ENCODE data around the gene LDLRAD4. TPM values are rescaled to one million over a fixed set of nuclear protein-coding genes. Genes with fewer than 3 reads are reported as not detected.
A peak's percentile ranks its signal among the peaks of the same experiment; 100 is the strongest.

LDLRAD4 gene
- total RNA-seq, 1 donor from 2014 or later, result 34.1 TPM

DNA sequence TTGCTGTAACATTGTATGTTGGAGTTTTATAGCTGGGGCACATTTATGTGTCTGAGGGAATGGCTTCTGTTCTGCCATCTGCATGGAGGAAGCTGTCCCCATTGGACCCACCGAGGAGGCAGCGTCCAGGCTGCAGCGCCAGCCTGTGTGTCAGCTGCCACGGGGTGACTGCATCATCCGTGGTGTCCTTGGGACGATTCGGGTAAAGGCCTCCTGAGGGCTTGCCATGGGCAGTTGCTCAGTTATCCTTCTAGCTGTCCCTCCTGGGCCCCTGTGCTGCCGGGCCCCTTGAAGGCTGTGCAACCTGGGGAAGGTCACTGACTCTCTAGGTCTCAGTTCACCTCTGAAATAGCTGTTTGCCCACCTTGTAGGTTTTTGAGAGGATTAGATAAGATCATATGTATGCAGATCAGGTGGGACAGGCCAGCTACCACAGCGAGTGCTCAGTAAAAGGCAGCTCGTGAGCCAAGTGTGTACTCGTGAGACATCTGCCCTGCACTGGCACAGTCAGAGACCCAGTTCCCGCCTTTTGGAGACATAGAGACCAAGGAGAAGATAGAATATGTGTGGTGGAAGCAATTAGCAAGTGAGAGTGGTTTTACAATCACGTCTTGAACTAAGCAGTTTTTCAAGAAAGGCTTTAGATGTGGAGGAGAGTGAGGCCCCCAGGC is 10.6 kb downstream of the LDLRAD4 start:
- no peak for TF ChIP-seq CTCF (IDR thresholded peaks at IDR 0.05; ENCODE audit: unreplicated experiment)
- Mint-ChIP-seq H3K27ac (ENCODE audit: unreplicated experiment) (no peak overlapping the region), H3K4me1 (ENCODE audit: unreplicated experiment) (no peaks in the 10 kb centered on the region), H3K36me3 (ENCODE audit: low read depth, unreplicated experiment) (peaks cover 18% of the 10 kb centered on the region), H3K27me3 (ENCODE audit: unreplicated experiment) (peaks cover 3% of the 10 kb centered on the region), H3K4me3 (ENCODE audit: unreplicated experiment) (no peak overlapping the region), H3K9me3 (ENCODE audit: unreplicated experiment) (no peaks in the 10 kb centered on the region)
- no peak for DNase-seq (ENCODE audit: low spot score)

DNA sequence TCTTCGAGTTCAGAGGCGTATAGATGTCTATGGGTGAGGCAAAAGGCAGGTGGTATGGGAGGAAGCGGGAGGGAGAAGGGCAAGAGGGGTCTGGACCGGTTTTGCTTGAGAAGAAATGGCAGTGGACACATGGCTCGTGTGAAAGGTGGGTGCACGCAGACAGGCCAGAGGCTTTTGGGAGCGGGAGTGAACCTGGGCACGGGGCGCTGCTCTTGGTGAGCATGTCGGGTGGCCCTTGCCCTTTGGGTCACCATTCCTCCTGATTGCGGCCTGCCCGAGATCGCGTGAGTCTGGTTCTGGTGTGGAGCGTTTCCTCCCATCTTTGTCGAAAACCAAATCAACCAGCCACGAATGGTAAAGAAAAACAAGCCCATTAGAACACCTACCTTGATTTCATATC is 12.6 kb downstream of the LDLRAD4 start:
- Mint-ChIP-seq H3K27me3 (ENCODE audit: unreplicated experiment) (peaks cover 3% of the 10 kb centered on the region), H3K27ac (ENCODE audit: unreplicated experiment) (peak overlapping the region; percentile 17), H3K36me3 (ENCODE audit: low read depth, unreplicated experiment) (peaks cover 15% of the 10 kb centered on the region)

DNA sequence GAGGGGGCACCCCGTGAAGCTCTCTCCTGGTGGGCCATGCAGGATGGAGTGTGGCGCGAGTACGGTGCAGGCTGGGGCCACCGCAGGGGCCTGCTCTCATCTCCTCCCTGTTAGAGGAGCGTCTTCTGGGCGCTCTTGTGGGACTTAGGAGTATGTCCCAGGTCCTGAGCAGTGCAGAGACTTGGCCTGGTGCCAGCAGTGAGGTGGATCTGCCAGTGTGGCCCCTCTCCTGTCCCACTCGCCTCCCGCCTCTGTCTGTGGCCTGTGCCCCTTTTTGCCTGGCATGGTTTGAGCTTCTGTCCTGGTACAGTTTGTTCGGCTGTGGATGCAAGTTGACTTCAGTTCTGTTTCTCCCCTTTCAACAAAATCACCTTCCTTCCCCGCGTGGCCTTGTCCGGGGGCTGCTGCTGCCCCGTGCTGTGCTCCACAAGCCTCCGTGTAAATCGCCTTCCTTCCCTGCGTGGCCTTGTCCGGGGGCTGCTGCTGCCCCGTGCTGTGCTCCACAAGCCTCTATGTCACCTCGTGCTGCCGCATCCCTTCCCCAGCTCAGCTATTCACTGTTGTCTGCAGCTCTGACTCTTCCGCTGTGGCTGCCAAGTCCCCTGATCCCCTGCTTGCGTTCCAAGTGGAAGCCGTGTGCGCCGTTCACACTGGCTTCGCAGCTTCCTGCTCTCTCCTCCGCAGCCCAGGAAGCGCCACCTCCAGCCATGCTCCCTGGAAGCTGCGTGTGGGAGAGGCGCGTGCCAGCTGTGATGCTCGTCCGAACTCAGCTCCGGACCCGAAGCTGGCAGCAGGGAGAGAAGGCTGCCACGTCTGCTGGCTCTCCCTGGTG is 13.7 kb downstream of the LDLRAD4 start:
- no peak for DNase-seq (ENCODE audit: low spot score)
- Mint-ChIP-seq H3K36me3 (ENCODE audit: low read depth, unreplicated experiment) (peaks cover 15% of the 10 kb centered on the region), H3K4me1 (ENCODE audit: unreplicated experiment) (no peaks in the 10 kb centered on the region), H3K9me3 (ENCODE audit: unreplicated experiment) (no peaks in the 10 kb centered on the region), H3K27me3 (ENCODE audit: unreplicated experiment) (peaks cover 3% of the 10 kb centered on the region), H3K27ac (ENCODE audit: unreplicated experiment) (no peak overlapping the region), H3K4me3 (ENCODE audit: unreplicated experiment) (no peak overlapping the region)
- no peak for TF ChIP-seq CTCF (IDR thresholded peaks at IDR 0.05; ENCODE audit: unreplicated experiment)

More for the DNA sequence above, 12.6 kb downstream of the LDLRAD4 start:
- no peak for TF ChIP-seq CTCF (IDR thresholded peaks at IDR 0.05; ENCODE audit: unreplicated experiment)
- no peak for DNase-seq (ENCODE audit: low spot score)
- no peaks in the 10 kb centered on the region for H3K9me3 Mint-ChIP-seq (ENCODE audit: unreplicated experiment)
- H3K4me3 Mint-ChIP-seq (ENCODE audit: unreplicated experiment), result no peak overlapping the region
- no peaks in the 10 kb centered on the region for H3K4me1 Mint-ChIP-seq (ENCODE audit: unreplicated experiment)

- no peak overlapping the region for H3K27ac Mint-ChIP-seq (ENCODE audit: unreplicated experiment)
- no peak for DNase-seq (ENCODE audit: low spot score)
- H3K4me1 Mint-ChIP-seq (ENCODE audit: unreplicated experiment), result no peaks in the 10 kb centered on the region
- peaks cover 10% of the 10 kb centered on the region for H3K36me3 Mint-ChIP-seq (ENCODE audit: low read depth, unreplicated experiment)
- H3K27me3 Mint-ChIP-seq (ENCODE audit: unreplicated experiment), result peaks cover 4% of the 10 kb centered on the region
- no peaks in the 10 kb centered on the region for H3K9me3 Mint-ChIP-seq (ENCODE audit: unreplicated experiment)
- no peak for TF ChIP-seq CTCF (IDR thresholded peaks at IDR 0.05; ENCODE audit: unreplicated experiment)
- no peak overlapping the region for H3K4me3 Mint-ChIP-seq (ENCODE audit: unreplicated experiment)
Measured at GRCh38 chr18:13232971-13233786, 14.6 kb downstream of the LDLRAD4 start.
